GM19035 (cell line): ENCODE data around the gene NOM1.
"Not testable (repeated sequence)": the region's sequence is repeated elsewhere in the genome, so short reads cannot be mapped to it uniquely, and the experiment has no call there.

ENCODE experiments used
- ATAC-seq: cut with Tn5 transposase; IDR thresholded peaks from one replicate; pipeline ENCODE4 v1.9.1; 2021; ENCODE audit not compliant: unreplicated experiment

NOM1 gene

DNA sequence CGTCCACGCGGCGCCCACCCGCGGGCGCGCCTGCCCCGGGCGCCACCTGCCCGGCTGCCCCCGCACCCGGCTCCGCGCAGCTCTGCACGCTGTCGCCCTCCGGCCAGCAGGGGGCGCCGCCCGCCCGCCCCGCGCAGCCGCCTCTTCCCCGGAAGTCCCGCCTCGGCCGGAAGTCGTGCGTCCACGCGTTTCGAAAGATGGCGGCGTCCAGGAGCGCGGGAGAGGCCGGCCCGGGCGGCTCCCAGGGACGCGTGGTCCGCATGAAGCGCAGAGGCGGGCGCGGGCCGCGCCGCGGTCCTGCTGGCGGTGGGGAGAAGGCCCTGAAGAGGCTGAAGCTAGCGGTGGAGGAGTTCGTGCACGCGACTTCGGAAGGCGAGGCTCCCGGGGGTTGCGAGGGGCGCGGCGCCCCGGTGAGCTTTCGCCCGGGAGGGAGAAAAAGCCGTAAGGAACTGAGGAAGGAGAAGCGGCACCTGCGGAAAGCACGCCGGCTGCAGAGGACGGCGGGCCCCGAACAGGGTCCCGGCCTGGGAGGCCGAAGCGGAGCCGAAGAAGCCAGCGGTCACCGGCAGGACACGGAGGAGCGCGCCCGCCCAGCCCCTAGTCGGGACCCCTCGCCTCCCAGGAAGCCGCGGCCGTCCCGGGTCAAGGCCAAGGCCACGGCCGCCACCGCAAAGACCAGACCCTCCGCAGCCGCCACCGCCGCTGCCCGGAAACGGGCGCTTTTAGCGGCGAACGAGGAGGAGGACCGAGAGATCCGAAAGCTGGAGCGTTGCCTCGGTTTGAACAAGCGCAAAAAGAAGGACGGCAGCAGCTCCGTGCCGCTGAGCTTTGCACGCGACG lies at the start of gene NOM1:
TSS of gene NOM1 (plus strand) at position 172 of the 840 bp plus-strand sequence. CDS start at position 198, 26 bp downstream.
- ATAC-seq = peak; percentile 87

DNA sequence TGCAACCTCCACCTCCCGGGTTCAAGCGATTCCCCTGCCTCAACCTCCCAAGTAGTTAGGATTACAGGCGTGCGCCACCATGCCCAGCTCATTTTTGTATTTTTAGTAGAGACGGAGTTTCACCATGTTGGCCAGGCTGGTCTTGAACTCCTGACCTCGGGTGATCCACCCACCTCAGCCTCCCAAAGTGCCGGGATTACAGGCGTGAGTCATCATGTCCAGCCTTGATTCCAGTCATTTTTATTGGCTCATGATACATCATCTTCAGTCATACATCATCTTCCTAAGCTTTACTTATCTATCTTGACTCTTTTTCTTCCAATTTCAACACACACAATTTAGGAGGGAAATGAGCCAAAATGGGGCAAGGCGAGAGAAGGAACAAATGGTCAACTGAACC lies 49.4 kb upstream of the NOM1 start:
- not testable (repeated sequence) for ATAC-seq

DNA sequence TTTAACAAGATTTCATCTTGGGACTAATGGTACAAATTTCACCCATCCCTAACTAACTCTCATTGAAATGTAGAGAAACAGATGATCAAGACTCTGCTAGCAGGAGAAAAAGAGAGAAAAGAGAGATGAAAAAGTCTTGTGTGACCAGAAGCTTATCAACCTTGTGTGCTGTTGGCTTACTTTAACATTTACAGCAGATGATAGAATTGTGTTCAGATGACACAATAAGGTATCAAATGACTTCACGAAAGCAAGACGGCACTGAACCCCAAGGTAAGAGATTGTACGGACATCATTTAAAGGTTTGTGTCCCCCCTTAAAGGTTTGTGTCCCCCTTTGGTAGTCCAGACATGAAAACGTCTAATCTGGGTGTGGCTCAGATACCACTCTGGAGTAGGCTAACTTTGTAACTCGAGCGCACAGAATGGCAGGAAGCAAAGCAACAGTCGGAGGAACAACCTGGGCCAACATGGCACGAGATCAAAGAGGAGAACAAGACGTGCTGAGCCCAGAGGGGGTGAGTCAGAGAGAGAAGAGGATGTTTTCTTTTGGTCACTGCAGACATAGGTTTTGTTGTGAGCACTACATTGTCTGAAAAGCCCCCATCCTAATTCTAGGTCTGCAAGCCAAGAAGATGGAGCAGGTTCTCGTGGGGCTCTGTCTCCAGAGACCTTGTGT lies 46.1 kb upstream of the NOM1 start:
- ATAC-seq = no peak

DNA sequence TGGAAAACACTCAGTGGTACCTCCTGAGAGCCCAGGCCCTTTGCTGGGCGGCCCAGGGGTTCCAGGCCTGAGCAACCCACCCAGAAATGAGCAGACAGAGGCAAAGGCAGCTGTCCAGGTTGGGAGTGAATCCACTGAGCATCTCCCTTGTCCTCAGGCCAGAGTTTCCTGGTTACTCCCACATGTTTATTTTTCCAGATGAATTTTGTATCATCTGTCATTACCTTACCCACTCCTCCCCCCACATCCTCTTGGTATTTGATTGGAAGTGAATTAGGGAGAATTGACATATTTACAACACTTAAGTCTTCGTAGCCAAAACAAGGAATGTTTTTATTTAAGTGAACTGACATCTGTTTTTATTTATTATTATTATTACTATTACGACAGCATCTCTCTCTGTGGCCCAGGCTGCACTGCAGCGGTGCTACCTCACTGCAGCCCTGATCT lies 43.3 kb upstream of the NOM1 start:
- no peak for ATAC-seq

GRCh38 chr7:156907656-156908055 lies 41.9 kb upstream of the NOM1 start:
- no peak for ATAC-seq

GRCh38 chr7:156909574-156910252 lies 39.8 kb upstream of the NOM1 start:
- ATAC-seq = not testable (repeated sequence)

- ATAC-seq = peak; percentile 45
These were observed 30.9 kb upstream of the NOM1 start for GRCh38 chr7:156918635-156919034.

DNA sequence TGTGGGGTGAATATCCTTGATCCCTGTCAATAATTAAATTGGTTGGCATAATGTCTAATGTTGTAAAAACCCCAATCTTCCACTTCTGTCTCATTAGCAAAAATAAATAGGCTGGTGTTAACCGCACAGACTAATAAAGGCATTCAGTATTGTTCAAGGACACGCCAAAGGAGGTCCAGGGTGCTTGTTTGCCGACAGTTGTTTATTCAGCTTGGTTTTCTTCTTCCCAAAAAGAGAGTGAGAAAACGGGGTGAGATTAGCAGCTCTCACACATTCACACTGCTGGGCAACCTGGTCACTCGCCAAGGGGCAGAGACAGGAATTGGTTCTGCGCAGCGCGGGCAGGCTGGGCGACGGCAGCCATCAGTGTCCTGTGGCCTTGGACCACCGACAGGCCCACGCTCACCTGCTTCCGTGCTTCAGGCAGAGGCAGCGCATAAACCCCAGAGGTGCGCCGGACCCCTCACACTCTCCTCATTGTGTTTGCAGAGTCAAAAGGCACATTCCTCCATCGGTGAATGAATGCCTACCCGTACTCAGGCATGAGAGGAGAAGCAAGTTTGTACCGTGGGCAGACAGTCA lies 30.3 kb upstream of the NOM1 start:
- ATAC-seq = no peak

DNA sequence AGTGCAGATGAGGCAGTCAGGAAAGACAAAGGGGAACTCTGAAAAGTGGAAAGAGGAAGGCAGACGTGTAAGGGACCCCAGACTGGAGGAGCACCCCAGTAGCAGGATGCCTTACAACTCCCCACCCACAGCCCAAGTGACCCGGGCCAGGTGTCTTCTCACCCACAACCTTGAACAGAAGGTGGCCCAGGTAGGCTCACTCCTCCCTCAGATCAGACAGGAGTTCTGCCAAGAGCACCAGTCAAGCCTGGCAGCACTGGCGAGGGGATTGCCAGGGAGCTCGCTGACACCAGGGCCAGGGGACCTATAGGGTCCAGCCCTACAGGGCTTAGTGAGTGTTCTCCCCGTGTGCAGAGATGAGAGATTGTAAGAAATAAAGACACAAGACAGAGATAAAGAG lies 29.4 kb upstream of the NOM1 start:
- no peak for ATAC-seq

GRCh38 chr7:156920487-156921373 lies 28.8 kb upstream of the NOM1 start:
- not testable (repeated sequence) for ATAC-seq

DNA sequence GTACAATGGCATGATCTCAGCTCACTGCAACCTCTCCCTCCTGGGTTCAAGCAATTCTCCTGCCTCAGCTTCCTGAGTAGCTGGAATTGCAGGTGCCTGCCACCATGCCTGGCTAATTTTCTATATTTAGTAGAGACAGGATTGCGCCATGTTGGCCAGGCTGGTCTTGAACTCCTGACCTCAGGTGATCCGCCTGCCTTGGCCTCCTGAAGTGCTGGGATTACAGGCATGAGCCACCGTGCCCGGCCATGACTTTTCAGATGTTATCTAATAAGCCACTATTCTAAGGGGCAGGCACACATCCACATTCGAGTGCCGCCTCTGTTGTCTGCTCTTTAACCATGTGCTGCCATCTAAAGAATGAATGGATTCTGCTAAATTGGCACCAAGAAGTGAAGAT lies 27.2 kb upstream of the NOM1 start:
- ATAC-seq = not testable (repeated sequence)

DNA sequence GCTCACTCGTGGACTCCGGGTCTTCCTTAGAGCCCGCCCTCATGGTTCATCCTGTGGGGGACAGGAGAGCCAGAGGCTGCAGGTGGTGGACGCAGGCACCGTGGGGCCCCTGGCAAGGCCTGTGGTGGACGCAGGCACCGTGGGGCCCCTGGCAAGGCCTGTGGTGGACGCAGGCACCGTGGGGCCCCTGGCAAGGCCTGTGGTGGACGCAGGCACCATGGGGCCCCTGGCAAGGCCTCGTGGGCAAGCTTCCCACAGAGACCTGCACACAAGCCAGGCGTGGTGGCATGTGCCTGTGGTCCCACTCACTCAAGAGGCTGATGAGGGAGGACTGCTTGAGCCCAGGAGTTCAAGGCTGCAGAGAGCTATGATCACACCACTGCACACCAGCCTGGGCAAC lies 23.7 kb upstream of the NOM1 start:
- not testable (repeated sequence) for ATAC-seq

GRCh38 chr7:156927571-156928405 lies 21.7 kb upstream of the NOM1 start:
- ATAC-seq = no peak

DNA sequence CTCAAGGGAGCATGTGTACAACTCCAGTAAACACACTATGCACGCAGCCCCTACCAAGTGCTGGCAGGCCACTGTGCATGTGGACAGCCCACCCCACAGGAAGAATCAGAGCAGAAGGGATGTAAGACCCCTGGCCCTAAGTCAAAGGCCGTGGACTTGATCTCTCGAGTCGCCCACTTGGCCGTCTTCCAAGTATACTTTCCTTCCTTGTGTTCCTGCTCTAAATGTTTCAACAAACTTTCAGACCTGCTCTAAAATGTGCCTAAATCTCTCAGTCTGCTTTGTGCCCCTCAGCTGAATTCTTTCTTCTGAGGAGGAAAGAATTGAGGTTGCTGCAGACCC lies 21.1 kb upstream of the NOM1 start:
- no peak for ATAC-seq

- ATAC-seq = no peak
These were observed 19.5 kb upstream of the NOM1 start for GRCh38 chr7:156929789-156930539.

DNA sequence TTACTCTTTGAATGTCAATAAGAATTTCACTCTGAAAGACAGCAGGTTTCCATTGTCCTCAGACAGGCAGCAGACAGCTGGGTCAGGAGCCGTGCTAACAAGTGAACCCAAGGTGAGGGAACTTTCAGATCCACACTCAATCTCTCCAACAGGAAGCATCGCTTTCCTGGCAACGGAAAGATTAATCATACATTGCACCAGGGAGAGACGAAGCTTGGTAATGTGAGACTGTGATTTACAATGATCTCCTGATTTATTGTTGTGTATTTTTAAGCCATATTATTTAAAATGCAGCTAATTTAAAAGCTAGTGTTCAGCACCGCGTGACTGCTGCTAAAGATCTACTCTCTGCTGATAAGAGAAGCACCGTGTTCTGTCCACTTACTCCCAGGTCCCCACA lies 17.5 kb upstream of the NOM1 start:
- ATAC-seq = no peak

DNA sequence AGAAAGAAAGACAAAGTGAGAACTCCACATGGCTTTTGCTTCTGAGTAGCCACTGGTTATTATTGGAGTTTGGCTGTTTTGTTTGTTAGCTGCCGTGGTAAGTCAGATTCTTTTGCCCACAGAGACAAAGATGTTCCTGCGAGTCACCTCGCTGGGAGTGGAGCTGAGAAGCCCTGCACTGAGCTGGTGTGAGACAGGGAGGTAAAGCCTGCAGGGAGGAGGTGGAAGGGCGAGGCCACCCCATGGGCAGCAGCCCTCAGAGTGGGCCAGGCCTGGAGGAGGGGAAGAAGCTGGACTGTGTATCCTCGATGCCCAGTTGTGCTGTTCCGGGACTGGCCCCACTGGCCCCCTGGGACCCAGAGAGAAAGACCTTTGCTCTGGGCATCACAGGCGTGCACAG lies 14.3 kb upstream of the NOM1 start:
- ATAC-seq = no peak

- not testable (repeated sequence) for ATAC-seq
These were observed 12.7 kb upstream of the NOM1 start for GRCh38 chr7:156936766-156937165.
